Measurements from ENCODE around the gene POU4F2.

Gene POU4F2, protein sequence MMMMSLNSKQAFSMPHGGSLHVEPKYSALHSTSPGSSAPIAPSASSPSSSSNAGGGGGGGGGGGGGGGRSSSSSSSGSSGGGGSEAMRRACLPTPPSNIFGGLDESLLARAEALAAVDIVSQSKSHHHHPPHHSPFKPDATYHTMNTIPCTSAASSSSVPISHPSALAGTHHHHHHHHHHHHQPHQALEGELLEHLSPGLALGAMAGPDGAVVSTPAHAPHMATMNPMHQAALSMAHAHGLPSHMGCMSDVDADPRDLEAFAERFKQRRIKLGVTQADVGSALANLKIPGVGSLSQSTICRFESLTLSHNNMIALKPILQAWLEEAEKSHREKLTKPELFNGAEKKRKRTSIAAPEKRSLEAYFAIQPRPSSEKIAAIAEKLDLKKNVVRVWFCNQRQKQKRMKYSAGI

DNA sequence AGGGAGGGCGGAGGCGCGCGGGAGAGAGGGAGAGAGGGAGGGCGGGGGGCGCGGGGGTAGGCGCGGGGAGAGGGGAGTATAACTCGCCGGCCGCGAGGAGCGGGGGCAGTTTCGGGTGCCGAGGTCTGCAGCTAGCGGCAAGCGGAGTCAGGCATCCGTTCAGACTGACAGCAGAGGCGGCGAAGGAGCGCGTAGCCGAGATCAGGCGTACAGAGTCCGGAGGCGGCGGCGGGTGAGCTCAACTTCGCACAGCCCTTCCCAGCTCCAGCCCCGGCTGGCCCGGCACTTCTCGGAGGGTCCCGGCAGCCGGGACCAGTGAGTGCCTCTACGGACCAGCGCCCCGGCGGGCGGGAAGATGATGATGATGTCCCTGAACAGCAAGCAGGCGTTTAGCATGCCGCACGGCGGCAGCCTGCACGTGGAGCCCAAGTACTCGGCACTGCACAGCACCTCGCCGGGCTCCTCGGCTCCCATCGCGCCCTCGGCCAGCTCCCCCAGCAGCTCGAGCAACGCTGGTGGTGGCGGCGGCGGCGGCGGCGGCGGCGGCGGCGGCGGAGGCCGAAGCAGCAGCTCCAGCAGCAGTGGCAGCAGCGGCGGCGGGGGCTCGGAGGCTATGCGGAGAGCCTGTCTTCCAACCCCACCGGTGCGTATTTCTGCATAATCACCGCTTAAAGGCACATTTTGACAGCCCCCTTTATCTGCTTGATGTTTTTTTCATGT, at the start of gene POU4F2:
POU4F2 (plus strand) TSS at position 108 of the 720 bp plus-strand sequence; CDS start at position 356, 248 bp downstream.
- Histone ChIP-seq H3K9ac (ENCODE audit: low read depth, low read length) (peak within 1 kb of the TSS; percentile 27; the same call in 1 of the 2 replicates), H3K4me1 (ENCODE audit: insufficient read depth, low read length) (no peaks in the 10 kb centered on the region), H3K36me3 (ENCODE audit: insufficient read depth, low read length) (no peaks in the 10 kb centered on the region), H3K9me3 (ENCODE audit: control insufficient read depth, insufficient read depth, low read length) (no peaks in the 10 kb centered on the region)

DNA sequence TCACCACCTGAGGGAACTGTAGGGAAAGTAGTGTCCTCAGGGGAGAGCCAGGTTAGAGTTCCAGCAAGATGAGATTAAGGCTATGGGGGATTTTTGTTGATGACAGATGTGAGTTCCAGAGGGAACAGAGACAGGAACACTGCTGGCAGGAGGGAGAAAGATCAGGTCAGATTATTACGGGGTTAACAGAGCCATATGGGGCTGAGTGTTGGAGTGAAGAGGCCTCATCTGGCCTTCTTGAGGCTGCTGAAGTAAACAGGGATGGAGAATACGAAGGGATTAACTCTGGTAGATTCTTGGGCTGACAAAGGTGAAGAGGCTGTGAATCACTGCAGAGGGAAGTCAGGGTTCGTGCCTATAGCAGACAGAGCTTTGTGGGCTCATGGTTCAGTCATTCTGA, 47.9 kb upstream of the POU4F2 start:
- no peaks in the 10 kb centered on the region for H3K9me3 ChIP-seq (ENCODE audit: control insufficient read depth, insufficient read depth, low read length)
- no peak overlapping the region for H3K9ac ChIP-seq (ENCODE audit: low read depth, low read length)
- no peaks in the 10 kb centered on the region for H3K36me3 ChIP-seq (ENCODE audit: insufficient read depth, low read length)
- H3K4me1 ChIP-seq (ENCODE audit: insufficient read depth, low read length): no peaks in the 10 kb centered on the region

DNA sequence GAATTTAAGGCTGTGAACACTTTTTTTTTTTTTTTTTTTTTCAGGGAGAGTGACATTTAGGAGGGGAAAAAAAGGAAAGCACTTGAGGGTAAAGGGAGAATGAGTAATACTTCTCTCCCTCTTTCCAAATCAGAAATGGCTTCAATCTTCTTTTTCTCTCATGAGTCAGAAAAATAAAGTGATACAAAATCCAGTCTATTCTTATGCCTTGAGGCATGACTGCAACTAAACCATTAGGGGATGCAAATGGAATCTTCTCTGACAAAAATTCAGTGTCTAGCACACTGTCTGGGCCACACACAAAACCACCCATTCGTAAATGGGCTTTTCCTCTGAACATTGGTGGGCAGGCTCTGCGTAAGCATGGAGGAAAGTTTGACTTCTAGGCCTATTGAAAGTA, 46.7 kb upstream of the POU4F2 start:
- Histone ChIP-seq H3K36me3 (ENCODE audit: insufficient read depth, low read length) (no peaks in the 10 kb centered on the region), H3K9ac (ENCODE audit: low read depth, low read length) (no peak overlapping the region), H3K9me3 (ENCODE audit: control insufficient read depth, insufficient read depth, low read length) (no peaks in the 10 kb centered on the region), H3K4me1 (ENCODE audit: insufficient read depth, low read length) (no peaks in the 10 kb centered on the region)

DNA sequence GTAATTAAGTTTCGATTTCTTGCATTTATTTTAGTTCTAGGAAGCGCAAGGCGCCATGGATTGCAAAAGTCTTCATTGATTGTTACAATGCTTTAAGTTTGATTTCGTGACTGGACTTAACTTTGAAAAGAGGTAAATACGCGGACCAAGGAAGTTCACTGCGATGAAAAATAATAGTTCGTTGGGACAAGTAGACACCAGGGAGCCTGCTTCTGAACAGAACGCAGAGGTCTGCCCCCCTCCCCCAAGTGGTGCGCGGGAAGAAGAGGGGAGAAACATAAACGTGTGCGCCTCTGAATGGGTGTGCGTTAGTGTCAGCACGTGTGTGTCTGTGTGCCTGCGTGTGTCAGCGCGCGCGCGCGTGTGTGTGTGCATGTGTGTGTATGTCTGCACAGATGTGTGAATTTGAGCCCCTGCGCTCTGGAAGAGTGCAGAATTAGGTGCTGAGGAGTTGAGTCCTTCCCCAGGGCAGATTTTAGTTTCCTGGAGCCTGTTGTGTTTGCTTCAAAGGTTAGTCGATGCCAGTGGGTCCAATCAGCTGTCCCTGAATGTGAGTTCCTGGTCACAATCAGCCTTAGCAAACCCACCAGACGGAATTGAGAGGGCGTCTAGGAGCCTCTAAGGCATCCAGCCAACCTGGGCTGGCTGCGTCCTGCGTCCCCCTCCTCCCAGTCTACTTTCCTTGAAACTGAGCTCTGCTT, 5.8 kb upstream of the POU4F2 start:
- Histone ChIP-seq H3K4me1 (ENCODE audit: insufficient read depth, low read length) (no peaks in the 10 kb centered on the region; the same call in 1 of the 2 replicates), H3K9ac (ENCODE audit: low read depth, low read length) (no peak overlapping the region), H3K36me3 (ENCODE audit: insufficient read depth, low read length) (no peaks in the 10 kb centered on the region), H3K9me3 (ENCODE audit: control insufficient read depth, insufficient read depth, low read length) (no peaks in the 10 kb centered on the region)

DNA sequence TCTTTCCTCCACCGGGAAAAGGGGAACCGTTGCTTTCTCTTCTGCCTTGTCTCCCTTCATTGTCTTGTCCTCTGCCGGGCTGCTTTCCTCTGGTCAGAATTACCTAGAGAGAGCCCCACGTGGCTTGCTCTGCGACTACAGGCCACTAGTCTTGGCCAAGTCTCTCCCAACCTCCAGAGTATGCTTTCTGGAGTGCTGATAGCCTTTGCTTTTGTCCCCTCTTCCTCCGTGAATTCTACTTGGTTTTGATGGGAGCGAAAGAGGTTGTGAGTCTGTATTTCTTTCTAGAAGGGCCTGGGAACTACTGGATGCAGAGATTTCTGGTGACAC, 5.3 kb upstream of the POU4F2 start:
- Histone ChIP-seq H3K4me1 (ENCODE audit: insufficient read depth, low read length) (no peaks in the 10 kb centered on the region; the same call in 1 of the 2 replicates), H3K9ac (ENCODE audit: low read depth, low read length) (no peak overlapping the region), H3K36me3 (ENCODE audit: insufficient read depth, low read length) (no peaks in the 10 kb centered on the region), H3K9me3 (ENCODE audit: control insufficient read depth, insufficient read depth, low read length) (no peaks in the 10 kb centered on the region)

DNA sequence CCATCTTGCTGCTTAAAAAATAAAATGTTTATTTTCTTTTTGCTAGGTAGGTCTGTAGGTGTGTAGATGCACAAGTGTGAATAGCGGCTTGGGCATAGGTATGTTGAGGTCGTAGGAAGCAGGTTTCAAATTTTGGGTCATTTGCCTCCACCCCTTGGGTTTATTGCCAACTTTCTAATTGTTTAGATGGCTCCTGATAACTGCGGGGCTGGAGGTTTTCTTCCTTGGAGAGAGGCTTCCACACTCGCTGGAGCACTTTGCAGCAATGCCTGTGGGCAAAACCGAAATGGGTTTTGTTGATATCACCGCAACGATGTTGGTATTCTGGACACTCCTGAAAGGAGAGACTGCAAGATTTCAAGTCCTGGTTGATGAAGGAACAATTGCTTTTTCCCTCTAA, 3.9 kb upstream of the POU4F2 start:
- Histone ChIP-seq H3K9me3 (ENCODE audit: control insufficient read depth, insufficient read depth, low read length) (no peaks in the 10 kb centered on the region), H3K36me3 (ENCODE audit: insufficient read depth, low read length) (no peaks in the 10 kb centered on the region), H3K9ac (ENCODE audit: low read depth, low read length) (no peak overlapping the region), H3K4me1 (ENCODE audit: insufficient read depth, low read length) (no peaks in the 10 kb centered on the region; the same call in 1 of the 2 replicates)

DNA sequence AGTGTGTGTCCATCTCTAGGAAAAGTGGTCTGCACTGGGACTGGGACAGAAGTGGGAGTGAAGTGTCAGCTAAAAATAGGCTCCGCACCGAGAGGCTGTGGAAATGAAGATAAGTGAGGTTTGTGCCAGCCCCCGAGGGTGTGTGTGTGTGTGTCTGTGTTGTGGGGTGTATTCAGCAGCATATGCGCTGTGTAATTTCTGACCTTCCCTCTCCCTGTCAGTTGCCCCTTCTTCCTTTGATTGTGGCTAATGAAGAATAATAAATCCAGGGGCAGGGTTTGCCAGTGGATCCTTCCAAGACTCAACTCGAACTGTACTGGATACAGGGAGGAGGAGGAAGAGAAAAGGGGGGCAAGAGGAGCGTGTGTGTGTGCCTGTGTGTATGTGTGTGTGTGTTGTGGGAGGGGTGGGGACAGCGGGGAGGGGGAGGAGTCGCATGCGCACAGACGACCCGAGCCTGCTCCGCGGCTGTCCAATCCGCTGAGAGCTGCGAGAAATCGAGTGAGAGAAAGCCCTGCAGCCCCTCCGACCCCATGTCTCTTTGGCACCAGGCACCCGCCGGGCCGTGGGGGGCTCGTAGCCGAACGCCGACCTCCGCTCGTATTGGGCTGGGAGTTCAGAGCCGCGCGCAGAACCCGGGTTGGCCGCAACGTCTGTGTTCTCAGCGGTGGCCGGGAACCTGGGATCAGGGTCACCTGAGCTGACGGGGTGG, 916 bp upstream of the POU4F2 start:
- no peaks in the 10 kb centered on the region; the same call in 1 of the 2 replicates for H3K4me1 ChIP-seq (ENCODE audit: insufficient read depth, low read length)
- no peaks in the 10 kb centered on the region for H3K9me3 ChIP-seq (ENCODE audit: control insufficient read depth, insufficient read depth, low read length)
- peak overlapping the region; percentile 27; the same call in 1 of the 2 replicates for H3K9ac ChIP-seq (ENCODE audit: low read depth, low read length)
- H3K36me3 ChIP-seq (ENCODE audit: insufficient read depth, low read length): no peaks in the 10 kb centered on the region

DNA sequence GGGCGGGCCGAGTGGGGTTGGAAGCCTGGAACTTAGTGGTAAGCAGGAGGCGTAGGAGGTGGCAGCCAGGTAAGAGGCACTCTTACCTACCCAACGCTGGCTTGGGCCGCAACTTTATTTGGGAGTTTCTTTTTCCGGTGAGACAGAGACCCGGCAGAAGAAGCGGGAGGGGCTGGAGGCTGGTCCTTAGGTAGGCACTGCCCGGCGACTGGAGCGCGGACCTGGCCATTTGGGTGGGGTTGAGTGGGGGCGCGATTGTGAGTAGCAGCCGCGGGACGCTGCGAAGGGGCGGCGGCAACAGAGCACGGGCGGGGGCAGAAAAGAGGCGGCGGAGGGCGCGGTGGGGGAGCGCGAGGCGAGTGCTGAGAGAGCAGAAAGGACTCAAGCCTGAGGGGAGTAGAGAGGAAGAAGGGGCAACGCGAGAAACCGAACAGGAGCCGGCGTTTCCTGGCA, 334 bp upstream of the POU4F2 start:
- no peaks in the 10 kb centered on the region for H3K9me3 ChIP-seq (ENCODE audit: control insufficient read depth, insufficient read depth, low read length)
- H3K9ac ChIP-seq (ENCODE audit: low read depth, low read length): peak overlapping the region; percentile 27; the same call in 1 of the 2 replicates
- H3K4me1 ChIP-seq (ENCODE audit: insufficient read depth, low read length): no peaks in the 10 kb centered on the region; the same call in 1 of the 2 replicates
- H3K36me3 ChIP-seq (ENCODE audit: insufficient read depth, low read length): no peaks in the 10 kb centered on the region

DNA sequence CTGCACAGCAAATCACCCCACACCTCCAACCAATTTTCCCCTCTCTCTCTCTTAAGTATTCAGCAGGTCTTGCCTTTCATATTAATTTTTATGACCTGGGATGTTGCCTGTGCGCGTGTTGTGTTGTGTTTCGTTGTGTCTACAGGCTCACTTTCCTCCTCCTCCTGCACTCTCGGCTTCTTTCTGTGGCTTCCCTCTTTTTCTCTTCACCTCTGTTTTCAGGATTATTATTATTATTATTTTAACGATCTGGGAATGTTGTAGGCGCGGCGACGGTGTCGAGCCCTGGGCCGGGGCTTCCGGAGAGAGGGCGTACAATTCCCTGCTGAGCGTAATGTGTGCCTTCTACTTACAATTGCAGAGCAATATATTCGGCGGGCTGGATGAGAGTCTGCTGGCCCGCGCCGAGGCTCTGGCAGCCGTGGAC, 826 bp downstream of the POU4F2 start:
- no peaks in the 10 kb centered on the region for H3K9me3 ChIP-seq (ENCODE audit: control insufficient read depth, insufficient read depth, low read length)
- no peaks in the 10 kb centered on the region for H3K4me1 ChIP-seq (ENCODE audit: insufficient read depth, low read length)
- H3K36me3 ChIP-seq (ENCODE audit: insufficient read depth, low read length): no peaks in the 10 kb centered on the region
- no peak overlapping the region for H3K9ac ChIP-seq (ENCODE audit: low read depth, low read length)

DNA sequence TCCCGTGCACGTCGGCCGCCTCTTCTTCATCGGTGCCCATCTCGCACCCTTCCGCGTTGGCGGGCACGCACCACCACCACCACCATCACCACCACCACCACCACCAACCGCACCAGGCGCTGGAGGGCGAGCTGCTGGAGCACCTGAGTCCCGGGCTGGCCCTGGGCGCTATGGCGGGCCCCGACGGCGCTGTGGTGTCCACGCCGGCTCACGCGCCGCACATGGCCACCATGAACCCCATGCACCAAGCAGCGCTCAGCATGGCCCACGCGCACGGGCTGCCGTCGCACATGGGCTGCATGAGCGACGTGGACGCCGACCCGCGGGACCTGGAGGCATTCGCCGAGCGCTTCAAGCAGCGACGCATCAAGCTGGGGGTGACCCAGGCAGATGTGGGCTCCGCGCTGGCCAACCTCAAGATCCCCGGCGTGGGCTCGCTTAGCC, 1.4 kb downstream of the POU4F2 start:
- Histone ChIP-seq H3K4me1 (ENCODE audit: insufficient read depth, low read length) (no peaks in the 10 kb centered on the region), H3K36me3 (ENCODE audit: insufficient read depth, low read length) (no peaks in the 10 kb centered on the region), H3K9me3 (ENCODE audit: control insufficient read depth, insufficient read depth, low read length) (no peaks in the 10 kb centered on the region), H3K9ac (ENCODE audit: low read depth, low read length) (no peak overlapping the region)

DNA sequence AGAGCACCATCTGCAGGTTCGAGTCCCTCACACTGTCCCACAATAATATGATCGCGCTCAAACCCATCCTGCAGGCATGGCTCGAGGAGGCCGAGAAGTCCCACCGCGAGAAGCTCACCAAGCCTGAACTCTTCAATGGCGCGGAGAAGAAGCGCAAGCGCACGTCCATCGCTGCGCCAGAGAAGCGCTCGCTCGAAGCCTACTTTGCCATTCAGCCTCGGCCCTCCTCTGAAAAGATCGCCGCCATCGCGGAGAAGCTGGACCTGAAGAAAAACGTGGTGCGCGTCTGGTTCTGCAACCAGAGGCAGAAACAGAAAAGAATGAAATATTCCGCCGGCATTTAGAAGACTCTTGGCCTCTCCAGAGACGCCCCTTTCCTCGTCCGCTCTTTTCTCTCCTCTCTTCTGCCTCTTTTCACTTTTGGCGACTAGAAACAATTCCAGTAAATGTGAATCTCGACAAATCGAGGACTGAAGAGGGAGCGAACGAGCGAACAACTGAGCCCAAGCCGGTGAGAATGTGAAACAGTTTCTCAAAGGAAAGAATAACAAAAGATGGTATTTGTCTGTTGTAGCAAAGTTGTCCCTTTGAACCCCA, 1.9 kb downstream of the POU4F2 start:
- Histone ChIP-seq H3K9ac (ENCODE audit: low read depth, low read length) (no peak overlapping the region), H3K36me3 (ENCODE audit: insufficient read depth, low read length) (no peaks in the 10 kb centered on the region), H3K4me1 (ENCODE audit: insufficient read depth, low read length) (no peaks in the 10 kb centered on the region), H3K9me3 (ENCODE audit: control insufficient read depth, insufficient read depth, low read length) (no peaks in the 10 kb centered on the region)

DNA sequence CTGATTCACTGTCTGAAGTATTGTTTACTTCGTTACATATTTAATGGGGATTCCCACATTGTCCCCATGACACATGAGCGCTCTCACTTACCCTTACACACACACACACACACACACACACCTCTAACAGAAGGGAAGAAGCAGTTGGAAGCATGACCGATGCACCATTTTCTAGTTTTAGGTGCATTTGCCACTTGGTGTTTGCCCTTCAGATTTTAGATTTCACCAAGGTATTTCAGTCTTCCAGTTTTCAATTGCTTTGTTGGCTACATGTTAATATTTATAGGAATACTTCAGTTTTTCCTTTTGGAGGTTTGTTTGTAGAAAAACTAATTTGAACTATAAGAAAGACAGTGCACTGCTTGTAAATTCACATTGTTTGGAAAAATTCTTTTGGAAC, 3.1 kb downstream of the POU4F2 start:
- Histone ChIP-seq H3K9me3 (ENCODE audit: control insufficient read depth, insufficient read depth, low read length) (no peaks in the 10 kb centered on the region), H3K4me1 (ENCODE audit: insufficient read depth, low read length) (no peaks in the 10 kb centered on the region), H3K9ac (ENCODE audit: low read depth, low read length) (no peak overlapping the region), H3K36me3 (ENCODE audit: insufficient read depth, low read length) (no peaks in the 10 kb centered on the region)

DNA sequence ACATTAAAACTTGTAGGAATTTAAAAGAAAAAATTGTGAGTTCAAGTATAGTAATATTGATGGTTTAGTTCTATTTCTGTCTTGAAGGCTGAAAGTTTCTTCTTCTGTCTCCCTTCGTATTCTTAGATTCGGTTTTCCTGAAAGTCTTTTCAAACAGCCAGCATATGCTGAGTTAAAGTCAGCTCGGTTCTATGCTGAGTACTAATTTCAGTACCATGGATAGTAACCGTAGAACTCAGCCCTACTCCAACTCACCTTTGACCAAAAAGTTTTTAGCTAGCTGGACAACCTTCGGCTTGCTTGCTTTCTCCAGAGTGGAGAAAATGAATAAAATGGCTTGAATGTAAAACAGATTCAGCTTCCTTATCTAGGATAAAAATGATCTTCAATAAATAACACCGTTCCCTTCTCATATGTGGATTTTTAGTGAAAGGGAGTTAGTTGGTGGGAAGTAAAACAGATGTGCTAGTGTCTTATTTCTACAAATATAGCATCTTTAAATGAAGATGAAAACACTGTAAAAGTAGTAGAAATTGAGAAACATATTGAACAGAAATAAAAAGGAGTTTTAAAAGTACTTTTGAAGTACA, 5.2 kb downstream of the POU4F2 start:
- Histone ChIP-seq H3K9ac (ENCODE audit: low read depth, low read length) (no peak overlapping the region), H3K4me1 (ENCODE audit: insufficient read depth, low read length) (peaks cover 5% of the 10 kb centered on the region; the same call in 1 of the 2 replicates), H3K36me3 (ENCODE audit: insufficient read depth, low read length) (no peaks in the 10 kb centered on the region), H3K9me3 (ENCODE audit: control insufficient read depth, insufficient read depth, low read length) (no peaks in the 10 kb centered on the region)
